GM23248 (cell line): ENCODE results near the gene MTRR.

Source experiments
- EZH2 ChIP-seq: fragments of 200-600 bp; sonication (generic); IDR thresholded peaks from 2 replicates; pipeline ENCODE4 v1.6.1; 2018; ENCODE audit warnings: antibody characterized with exemption, mild to moderate bottlenecking; ENCODE audit not compliant: insufficient read depth, poor library complexity, severe bottlenecking
- EZH2phosphoT487 ChIP-seq: fragments of 200-600 bp; sonication (generic); IDR thresholded peaks from 2 replicates; pipeline ENCODE4 v1.6.1; 2018; ENCODE audit warnings: antibody characterized with exemption, moderate library complexity, mild to moderate bottlenecking, low read depth; ENCODE audit not compliant: insufficient read depth

- TF ChIP-seq EZH2: no peak
- TF ChIP-seq EZH2phosphoT487: no peak
These were observed 39.4 kb downstream of the MTRR start for GRCh38 chr5:7908317-7908716.
